Superior temporal gyrus (tissue), 1 donor: Measurements from ENCODE around the gene IFT27.

ENCODE experiments used
- DNase-seq: peaks from one replicate; pipeline ENCODE4 v3.0.0-alpha.2; 2016; ENCODE audit errors: extremely low spot score

The IFT27 gene

GRCh38 chr22:36796552-36797175, 20.7 kb upstream of the IFT27 start:
- no peak for DNase-seq

DNA sequence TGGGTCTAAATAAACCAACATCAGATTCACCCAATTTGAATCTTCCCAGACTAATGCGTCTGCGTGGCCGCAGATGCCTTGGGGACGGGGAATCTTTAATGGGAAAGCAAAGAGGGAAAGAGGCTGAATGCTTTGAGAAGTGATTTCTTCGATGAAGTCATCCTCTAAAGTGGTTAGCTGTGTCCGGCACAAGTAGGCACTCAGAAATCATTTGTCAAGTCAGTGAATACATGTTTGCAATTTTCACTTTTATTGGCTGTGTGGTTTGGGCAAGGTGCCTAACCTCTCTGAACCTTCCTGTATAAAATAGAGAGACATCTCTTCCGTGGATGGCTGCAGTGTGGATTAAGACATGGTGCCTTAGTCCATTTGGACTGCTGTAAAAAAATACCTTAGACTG, 19.7 kb upstream of the IFT27 start:
- DNase-seq = no peak

- DNase-seq = no peak
These were observed 14.7 kb upstream of the IFT27 start for GRCh38 chr22:36790648-36791047.

- DNase-seq = no peak
These were observed 11.5 kb upstream of the IFT27 start for GRCh38 chr22:36787204-36787988.

DNA sequence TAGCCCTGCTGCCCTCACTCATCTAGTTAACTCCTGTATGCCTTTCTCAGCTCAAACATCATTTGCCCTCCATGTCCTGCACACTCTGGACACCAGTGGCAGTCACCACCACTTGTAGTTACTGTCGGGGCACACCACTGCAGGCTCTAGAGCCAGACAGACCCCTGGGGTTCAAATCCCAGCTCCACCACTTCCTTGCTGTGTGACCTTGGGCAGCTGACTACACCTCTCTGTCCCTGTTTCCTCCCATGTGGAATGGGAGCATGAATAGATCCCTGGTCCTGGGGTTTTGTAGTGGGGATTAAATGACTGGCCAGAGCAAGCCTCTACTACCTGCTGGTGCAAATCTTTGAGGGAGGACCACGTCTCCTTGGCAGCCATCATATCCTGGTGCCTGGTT, 7.8 kb upstream of the IFT27 start:
- no peak for DNase-seq

DNA sequence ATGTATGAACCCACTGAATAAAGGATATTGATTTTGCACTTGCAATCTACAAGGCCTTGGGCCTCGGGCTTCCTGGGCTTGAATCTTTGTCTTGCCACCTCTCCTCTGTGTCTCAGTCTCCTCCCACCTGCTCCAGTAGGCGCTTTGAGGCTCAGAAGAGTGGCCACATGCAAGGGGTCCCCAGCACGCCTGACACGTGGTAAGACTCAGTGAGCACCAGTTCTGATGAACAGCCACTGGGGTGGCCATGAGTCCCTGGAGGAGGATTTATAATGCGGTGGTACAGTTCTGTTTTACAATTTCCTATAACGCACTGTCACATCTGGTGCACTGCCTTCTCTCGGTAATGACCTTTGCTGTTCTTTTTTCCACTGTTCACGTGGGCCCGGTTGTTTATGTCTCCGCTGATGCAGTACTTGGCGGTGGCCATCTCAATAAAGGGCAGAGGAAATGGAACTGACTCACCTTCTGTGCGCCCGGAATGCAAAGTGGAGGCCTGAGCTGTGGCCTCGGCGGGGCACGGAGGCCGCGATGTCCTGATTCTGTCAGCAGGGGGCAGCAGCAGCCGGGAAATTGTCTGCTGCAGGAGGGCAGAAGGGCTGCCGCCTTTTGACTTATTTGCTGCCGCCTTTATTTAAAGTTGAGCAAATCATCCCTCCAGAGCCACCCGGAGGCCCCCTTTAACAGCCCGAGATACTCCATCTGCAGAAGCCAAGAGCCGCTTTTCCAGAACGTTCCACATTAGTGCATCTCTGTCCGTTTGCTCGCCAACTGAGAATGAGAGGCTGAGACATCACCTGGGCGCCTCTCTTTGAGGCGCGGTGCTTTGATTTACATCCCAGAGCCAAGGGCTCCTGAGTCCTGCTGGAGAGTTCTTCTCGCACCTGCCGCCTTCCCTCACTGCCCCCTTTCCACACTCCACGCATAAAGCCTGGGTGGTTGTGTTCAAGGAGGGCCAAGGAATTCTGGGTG, 6.0 kb upstream of the IFT27 start:
- peak; percentile 85 for DNase-seq

DNA sequence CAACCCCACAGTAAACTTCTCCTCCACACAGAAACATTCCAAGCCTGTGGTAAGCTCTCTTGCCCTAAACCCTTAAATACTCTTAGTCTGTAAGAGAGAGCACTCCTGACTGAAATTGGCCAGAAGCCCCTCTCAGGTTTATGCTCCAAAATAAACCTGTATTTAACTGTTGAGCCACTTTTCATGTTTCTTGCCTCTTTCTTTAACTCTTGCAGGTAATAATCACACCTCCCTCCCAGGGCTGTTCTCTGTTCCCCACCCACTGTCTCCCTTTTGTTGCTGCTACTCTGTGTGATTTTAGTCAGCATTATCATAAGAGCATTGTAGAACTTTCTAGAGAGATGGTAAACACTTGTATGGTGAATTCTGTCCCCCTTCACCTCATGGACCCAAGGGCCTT, 2.1 kb upstream of the IFT27 start:
- no peak for DNase-seq

DNA sequence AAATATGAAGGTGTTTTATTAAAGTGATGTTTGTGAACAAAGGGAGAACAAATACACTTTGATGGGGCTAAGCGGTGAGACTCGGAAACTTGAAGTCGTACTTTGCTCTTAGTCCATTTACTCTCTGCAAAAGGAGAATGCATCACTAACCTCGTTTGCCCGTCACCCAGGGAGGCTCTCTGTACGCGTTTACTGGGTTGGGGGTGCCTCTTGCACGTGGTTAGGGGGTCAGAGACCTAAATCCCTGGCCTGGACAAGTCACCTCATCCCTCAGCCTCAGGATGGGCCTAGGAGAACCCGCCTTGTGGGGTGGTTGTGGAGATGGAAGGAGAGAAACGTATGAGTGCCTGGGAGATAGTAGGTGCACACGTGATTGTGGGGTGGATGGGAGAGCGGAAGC, 803 bp upstream of the IFT27 start:
- no peak for DNase-seq

DNA sequence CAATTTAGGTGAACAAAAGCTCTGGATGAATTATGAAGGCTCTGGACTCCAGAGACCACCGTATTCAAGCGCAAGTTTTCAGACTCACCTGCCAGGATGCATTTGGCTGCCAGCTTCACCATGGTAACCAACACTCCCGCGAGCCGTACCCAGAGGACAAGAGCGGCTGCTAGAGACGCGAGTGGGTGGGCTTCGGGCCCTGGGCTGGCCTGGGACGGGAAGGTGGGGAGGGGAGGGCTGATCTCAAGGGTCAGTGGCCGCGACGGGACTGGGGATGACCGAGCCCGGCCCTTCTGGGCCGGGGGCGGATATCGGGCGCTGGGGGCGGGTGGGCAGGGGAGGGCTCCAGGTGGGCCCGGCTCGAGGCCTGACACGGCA, 344 bp downstream of the IFT27 start:
- DNase-seq = peak; percentile 23

- DNase-seq = peak; percentile 76
These were observed 2.0 kb downstream of the IFT27 start for GRCh38 chr22:36773935-36774334.

- no peak for DNase-seq
These were observed 3.5 kb downstream of the IFT27 start for GRCh38 chr22:36772451-36772850.

DNA sequence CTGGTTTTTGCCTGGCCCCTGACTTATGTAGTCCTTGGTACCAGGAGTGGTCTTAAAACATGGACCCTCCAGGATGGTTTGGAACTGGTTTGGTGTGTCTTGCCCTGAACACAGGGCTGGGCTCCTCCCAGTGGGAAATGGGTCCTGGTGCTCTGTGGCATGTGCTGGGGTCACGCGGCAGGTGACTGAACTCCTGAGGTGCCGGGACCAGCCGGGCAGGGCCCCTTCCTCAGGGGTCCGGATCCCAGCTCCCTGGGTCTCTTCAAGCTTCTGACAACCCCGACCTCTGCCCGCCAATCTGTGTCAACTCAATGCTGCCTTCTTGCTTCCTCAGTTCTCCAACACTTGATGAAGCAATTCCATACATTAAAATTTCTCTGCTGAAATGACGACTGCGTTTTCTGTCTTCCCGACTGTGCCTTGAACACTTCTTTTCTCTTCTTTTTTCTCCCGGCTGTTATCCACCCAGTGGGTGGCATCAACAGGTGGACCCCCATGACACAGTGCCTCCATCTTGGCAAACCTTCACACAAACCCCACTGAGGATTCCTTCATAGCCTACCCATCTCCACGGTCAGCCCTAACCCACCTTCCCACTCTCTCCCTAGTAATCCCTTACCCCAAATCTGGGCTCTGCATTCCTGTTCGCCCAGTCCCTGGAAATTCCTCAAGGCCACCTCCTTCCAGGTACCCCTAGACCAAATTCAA, 4.4 kb downstream of the IFT27 start:
- no peak for DNase-seq

DNA sequence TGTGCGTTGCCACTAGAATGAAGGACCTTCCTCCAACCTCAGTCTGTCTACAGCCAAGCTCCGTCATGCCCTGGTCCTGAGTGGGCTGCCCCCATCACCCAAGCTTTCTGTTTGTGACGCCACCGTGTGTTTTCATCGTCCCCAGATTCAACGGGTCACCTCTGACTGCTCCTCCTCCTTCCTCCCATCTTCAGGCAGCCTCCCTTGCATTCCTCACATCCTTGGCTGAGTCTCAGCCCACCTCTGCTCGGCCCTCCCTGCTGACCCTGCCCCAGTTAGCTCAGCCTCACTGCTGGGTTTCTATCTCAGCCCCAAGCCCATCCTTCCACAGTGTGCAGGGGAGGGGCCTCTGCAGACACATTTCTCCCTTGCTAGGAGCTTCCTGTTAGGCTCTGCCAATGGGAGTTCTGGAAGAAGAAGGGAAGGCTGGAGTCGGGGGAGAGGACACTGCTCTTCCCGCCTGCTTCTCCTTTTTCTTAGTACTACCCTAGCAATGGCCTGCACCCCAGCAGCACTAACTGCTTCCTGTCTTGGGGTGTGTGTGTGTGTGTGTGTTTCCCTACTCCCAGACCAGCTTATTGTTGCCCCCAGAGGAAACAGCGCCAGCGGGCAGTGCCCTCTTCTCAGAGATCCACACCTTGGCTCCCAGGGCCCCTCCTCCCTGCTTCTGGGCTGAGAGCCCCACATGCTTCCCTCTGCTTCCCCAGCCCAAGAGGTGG, 5.2 kb downstream of the IFT27 start:
- no peak for DNase-seq

GRCh38 chr22:36769541-36770512, 6.1 kb downstream of the IFT27 start:
- no peak for DNase-seq

DNA sequence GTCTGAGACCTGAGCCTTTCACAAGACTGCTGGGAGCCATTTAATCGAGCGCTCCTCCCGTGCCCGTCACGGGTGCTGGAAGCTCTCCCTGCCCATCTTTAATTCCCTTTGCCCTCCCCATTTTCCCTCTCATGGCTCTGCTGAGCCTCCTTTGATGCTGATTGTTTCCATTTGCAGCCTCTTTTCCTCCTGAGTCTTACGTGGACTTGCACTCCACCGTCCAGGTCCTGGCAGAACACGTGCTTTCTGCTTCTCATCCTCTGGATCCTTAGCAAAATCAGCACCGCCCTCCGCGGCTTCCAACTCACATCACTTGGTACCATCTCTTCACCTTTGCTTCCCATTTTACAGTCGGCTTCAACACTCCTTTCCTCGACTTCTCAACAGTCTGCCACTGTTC, 7.3 kb downstream of the IFT27 start:
- no peak for DNase-seq

DNA sequence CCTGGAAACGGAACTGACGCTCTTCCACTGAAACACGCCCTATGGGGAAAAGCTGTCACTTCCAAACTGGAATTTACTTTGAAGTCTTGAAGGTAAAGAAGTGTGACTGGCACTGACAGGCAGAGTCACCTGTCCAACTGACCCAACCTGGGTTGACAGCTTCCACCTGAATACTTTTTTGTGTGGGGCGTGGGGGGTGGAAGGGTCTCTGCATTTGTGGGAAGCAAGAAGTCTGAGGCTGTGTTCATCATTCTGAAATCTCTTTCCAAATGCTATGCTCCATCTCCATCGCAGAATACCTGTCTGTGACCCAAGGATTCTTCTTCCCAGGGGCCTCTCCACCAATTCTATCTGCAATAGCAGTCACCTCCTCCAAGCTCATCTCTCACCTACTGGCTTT, 7.8 kb downstream of the IFT27 start:
- no peak for DNase-seq

- DNase-seq = no peak
These were observed 8.7 kb downstream of the IFT27 start for GRCh38 chr22:36767035-36767775.

DNA sequence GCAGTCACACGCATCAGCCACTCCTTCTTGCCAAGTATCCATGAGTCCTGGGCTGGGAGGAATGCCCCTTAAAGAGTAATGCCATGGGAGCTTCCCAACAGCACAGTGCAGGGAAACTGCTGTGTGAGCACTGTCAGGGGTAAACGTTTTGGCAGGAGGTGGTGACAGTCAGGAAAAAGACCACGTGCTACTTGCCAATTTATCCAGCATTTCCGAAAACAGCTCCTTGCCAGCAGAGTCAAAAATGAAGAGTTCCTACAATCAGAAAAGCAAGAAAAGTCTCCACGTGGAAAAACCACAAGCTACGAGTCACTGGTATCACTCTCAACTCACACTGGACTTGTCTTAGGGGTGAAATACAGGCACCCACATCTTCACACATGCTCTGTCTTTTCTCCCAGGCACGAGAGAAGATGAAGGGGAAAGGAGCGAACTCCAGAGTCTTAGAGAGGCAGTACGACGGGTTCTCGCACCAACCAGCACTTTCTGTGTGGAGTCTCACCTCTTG, 9.9 kb downstream of the IFT27 start:
- DNase-seq = no peak
